ENCODE measurements around the gene PPP1R9B.

Gene PPP1R9B

DNA sequence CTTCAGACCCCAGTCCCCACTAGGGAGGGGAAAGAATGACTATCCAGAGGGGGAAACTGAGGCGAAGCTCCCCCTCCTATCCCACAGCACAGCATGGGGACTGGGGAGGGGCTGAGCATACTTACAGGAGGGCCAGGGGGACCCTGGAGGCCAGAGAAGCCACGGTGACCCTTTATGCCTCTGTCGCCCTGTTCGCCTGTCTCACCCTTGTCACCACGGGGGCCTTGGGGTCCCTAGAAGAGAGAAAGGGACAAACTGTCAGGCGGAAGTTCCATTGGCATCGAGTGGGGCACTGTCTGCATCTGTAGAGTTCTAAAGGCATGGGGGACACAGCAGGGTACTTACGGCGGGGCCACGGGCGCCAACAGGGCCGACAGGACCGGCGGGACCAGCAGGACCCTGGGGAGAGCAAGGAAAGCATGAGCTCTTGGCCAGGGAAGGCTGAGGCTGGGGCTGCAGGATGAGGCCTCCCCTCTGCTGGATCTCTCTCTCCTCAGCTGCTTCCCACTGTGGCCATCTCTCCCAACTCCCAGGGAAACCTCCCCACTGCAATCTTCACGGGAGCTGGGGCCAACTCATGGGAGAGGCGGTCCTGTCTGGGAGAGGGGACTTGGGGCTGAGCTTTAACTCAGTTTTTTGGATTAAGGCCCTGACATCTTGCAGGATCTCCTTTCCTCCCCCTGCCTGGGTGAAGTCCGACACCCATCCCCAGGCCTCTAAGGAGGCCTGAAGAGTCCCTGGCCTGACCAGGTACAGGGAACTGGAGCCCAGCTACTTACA lies 37.5 kb upstream of the PPP1R9B start:
- DNase-seq = no peak

GRCh38 chr17:50187394-50187725 lies 36.9 kb upstream of the PPP1R9B start:
- DNase-seq = no peak

DNA sequence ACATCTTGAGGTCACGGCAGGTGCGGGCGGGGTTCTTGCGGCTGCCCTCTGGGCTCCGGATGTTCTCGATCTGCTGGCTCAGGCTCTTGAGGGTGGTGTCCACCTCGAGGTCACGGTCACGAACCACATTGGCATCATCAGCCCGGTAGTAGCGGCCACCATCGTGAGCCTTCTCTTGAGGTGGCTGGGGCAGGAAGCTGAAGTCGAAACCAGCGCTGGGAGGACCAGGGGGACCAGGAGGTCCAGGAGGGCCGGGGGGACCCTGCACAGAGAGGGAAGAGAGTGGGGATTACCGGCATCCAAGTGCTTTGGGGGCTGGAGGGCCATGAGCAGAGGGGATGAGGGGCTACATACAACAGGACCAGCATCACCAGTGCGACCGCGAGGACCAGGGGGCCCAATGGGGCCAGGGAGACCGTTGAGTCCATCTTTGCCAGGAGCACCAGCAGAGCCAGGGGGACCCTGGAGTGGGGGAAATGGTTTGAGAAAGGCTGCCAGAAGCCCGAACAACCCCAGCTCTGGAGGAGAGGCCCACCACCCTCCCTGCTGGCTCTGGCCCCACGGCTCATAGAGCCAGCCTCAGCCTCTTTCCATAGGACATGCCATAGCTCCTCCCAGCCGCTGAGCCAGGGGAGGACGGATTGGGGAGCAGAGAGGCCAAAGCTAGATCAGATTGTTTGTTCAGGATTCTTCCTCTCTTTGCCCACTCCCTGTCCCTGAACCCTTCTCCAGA lies 36.4 kb upstream of the PPP1R9B start:
- no peak for DNase-seq

GRCh38 chr17:50185631-50186471 lies 35.4 kb upstream of the PPP1R9B start:
- DNase-seq = no peak

DNA sequence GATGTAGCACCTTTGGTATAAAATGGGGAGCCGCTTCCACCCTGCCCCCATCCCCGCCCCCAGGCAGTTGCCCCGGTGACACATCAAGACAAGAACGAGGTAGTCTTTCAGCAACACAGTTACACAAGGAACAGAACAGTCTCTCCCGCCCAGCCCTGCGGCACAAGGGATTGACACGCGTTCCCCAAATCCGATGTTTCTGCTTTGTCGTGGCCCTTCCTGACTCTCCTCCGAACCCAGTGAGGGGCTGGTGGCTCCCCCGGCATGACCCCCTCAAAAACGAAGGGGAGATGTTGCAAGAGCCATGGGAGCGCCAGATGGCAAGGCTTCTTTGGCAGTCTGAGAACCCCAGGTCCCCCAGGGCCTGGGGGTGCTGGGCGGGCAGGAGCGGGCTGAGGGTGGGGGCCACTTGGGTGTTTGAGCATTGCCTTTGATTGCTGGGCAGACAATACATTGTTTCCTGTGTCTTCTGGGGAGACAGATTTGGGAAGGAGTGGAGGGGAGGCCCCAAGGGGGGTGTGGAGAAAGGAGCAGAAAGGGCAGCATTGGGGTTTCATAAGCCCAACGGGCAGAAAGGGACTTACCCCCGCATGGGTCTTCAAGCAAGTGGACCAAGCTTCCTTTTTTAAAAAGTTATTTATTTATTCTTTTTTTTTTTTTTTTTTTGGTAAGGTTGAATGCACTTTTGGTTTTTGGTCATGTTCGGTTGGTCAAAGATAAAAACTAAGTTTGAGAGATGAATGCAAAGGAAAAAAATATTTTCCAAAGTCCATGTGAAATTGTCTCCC lies 34.3 kb upstream of the PPP1R9B start:
- DNase-seq = no peak

GRCh38 chr17:50184064-50184463 lies 33.6 kb upstream of the PPP1R9B start:
- no peak for DNase-seq

- DNase-seq = no peak
Observed at GRCh38 chr17:50183421-50183994, 33.0 kb upstream of the PPP1R9B start.

- DNase-seq = no peak
Observed at GRCh38 chr17:50182783-50183420, 32.4 kb upstream of the PPP1R9B start.

DNA sequence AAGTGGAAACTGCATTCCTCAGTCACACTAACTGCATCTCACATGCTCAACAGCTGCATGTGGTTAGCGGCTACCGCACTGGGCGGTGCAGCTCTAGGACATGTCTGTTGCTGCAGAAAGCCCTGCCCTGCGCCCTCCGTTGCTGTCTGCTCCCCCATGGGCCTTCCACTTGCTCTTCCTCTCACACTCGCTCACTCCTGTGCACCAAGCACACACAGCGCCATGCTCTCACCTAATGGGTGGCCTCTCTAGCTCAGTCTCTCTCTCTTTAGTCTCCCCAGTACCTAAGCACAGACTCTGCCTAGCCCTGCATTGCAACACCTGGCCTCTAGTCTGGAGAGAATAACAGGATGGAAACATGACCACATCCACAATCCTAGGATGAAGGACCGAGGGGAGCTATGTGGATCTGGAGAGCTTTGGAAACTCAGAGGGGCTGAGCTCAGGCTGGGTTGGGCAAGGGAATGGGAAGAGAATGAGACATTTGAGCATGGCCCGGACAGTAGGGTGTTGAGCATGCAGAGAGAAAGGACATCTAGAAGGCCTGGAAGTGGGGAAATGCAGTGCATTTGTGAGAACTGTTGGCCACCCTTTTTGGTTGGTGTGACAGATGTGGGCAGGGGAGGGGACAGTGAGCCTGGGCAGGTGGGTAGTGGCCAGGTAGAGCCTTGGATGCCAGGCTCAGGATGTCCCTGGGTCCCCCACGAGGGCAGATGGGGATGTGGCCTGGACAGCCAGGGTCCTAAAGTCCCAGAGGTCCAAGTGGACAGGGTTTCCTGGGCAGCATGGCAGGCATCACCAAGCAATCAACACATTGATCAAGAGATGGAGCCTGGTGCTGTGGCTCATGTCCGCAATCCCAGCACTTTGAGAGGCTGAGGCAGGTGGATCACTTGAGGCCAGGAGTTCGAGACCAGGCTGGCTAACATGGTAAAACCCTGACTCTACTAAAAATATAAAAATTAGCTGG lies 31.4 kb upstream of the PPP1R9B start:
- no peak for DNase-seq

DNA sequence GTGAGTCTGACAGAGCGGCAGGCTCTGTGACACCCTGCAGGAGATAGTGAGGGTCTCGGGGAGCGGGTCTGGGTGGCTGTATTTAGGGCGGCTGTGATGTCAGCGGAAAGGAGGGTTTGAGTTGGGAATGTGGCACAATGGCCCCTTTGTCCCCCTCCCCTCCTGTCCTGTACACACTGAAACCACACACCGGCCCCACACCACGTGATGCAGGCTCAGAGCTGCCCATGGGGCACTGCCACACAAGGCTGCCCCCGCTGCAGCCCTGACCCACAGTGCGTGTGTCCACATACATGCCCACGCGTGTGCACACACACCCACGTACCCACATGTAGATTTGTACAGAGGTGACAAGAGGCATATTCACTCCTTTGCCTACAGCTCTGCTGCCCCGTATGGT lies 30.7 kb upstream of the PPP1R9B start:
- no peak for DNase-seq

- DNase-seq = no peak
Observed at GRCh38 chr17:50180620-50181019, 30.1 kb upstream of the PPP1R9B start.

- no peak for DNase-seq
Observed at GRCh38 chr17:50180111-50180510, 29.6 kb upstream of the PPP1R9B start.

- DNase-seq = peak; percentile 41 to 61
Observed at GRCh38 chr17:50177983-50178834, 27.7 kb upstream of the PPP1R9B start.

DNA sequence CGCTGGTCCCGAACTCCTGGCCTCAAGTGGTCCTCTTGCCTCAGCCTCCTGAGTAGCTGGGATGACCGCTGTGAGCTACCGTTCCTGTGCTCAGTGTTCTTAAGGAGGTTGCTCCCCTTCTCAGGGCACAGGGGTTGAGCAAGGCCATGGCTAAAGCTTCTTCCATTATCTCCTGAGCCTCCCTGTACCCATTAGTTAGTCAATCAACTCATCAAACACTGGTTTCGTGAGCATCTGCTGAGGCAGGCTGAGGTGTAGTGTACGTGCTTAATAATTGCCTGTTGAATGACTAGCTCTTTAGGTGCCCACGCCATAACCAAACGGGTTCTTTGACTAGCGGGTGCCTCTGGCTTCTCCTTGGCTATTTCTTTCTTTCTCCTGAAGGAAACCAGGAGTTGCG lies 27.0 kb upstream of the PPP1R9B start:
- no peak for DNase-seq

GRCh38 chr17:50176559-50177357 lies 26.3 kb upstream of the PPP1R9B start:
- DNase-seq = no peak

DNA sequence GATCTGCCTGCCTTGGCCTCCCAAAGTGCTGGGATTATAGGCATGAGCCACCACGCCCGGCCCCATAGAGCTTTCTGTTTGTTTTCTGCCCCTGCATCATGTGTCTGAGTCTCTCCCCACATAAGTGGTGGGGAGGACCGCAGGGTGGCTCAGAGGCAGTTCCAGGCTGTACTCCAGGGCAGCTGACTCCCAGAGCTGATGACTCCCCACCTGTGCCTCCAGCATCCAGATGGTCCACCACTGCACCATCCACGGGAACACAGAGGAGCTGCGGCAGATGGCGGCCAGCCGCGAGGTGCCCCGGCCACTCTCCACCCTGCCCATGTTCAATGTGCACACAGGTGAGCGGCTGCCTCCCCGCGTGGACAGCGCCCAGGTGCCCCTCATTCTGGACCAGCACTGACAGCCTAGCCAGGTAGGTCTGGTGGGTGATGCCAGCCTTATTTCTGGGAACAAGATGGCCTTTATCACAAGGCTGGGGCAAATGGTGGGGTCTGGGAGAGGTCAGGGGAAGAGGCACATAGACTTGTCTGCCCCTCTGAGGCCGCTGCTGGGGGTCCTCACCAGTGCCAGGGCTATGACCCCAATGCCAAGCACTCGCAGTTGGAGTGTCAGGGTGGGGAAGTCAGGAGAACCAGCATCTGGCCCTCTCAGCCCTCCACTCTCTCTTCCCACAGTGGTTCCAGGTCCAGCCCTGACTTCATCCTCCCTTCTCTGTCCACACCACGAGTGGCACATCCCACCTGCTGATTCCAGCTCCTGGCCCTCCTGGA lies 24.7 kb upstream of the PPP1R9B start:
- DNase-seq = no peak

DNA sequence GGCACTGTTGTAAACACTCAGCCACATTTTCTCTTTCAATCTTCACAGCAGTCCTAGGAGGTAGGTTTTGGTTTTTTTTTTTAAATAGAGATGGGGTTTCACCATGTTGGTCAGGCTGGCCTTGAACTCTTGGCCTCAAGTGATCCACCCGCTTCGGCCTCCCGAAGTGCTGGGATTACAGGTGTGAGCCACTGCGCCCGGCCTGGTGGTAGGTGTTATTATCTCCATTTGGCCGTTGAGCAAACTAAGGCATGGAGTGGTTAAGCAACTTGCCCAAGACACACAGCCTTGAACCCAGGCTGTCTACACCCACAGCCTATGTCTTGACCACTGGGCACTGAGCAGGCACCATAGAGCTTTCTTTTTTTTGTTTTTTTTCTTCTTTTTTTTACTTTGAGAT lies 24.0 kb upstream of the PPP1R9B start:
- no peak for DNase-seq

DNA sequence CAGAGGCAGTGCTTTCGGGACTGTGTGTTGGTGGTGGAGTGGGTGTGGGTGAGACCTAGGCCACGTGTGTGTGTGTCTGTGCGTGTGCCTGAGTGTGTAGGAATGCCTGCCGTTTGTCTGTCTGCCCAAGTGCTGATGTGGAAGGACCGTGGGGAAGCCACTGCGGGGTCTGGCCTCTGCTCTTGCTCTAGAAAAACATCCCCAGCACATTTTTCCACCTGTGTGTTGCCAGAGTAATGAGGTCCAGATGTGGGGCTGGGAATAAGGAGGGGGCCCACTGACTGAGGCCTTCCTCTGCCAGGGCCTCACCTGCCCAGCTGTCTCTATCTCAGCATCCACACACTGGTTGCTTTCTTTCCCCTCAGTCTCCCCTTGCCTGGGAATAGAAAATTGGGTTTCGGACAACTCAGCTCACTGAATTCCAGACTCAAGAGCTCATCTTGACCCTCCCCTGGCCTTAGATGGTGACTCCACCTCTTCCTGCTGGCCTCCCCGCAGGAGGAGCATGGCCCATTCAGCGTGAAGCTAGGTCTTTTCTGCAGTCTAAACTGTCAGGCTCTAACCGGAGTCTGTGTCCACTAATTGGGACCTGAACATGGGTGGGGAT lies 23.0 kb upstream of the PPP1R9B start:
- no peak for DNase-seq

Data from stimulated activated CD4-positive, alpha-beta T cell treated with anti-CD3 and anti-CD28 coated beads, Interleukin-2, amount 100 ng/mL, for 24 hours (primary cell).